ENCODE measurements around the gene MAMSTR.
"Not testable (repeated sequence)": the region's sequence is repeated elsewhere in the genome, so short reads cannot be mapped to it uniquely, and the experiment has no call there.

The MAMSTR gene

GRCh38 chr19:48680436-48681126, 38.9 kb downstream of the MAMSTR start:
- Histone ChIP-seq H3K79me2 (ENCODE audit: insufficient read depth, low read length) (no peaks in the 10 kb centered on the region), H3K4me1 (ENCODE audit: insufficient read depth, low read length, severe bottlenecking) (peaks cover under 1% of the 10 kb centered on the region), H4K20me1 (ENCODE audit: insufficient read depth, low read length) (no peaks in the 10 kb centered on the region), H3K36me3 (ENCODE audit: insufficient read depth, low read length) (no peaks in the 10 kb centered on the region), H3K27me3 (ENCODE audit: insufficient read depth, low read length) (no peaks in the 10 kb centered on the region; the same call in 1 of the 2 replicates), H3K4me2 (ENCODE audit: low read length) (no peak overlapping the region), H3K9me2 (ENCODE audit: low read depth, low read length) (no peaks in the 10 kb centered on the region), H3K27ac (ENCODE audit: low read depth, low read length, poor library complexity, severe bottlenecking) (no peak overlapping the region), H3F3A (ENCODE audit: insufficient read depth, low read length) (no peaks in the 10 kb centered on the region), H3K9me3 (ENCODE audit: low read length) (no peaks in the 10 kb centered on the region), H2AFZ (ENCODE audit: low read length) (no peak overlapping the region), H3K9ac (ENCODE audit: low read length) (no peak overlapping the region), H3K4me3 (ENCODE audit: low read depth, low read length, poor library complexity, severe bottlenecking) (no peak overlapping the region)
- TF ChIP-seq EZH2 (IDR thresholded peaks at IDR 0.05; ENCODE audit: borderline replicate concordance, low read length) = no peak
- no peak for TF ChIP-seq CTCF (IDR thresholded peaks at IDR 0.05; ENCODE audit: low read length)

DNA sequence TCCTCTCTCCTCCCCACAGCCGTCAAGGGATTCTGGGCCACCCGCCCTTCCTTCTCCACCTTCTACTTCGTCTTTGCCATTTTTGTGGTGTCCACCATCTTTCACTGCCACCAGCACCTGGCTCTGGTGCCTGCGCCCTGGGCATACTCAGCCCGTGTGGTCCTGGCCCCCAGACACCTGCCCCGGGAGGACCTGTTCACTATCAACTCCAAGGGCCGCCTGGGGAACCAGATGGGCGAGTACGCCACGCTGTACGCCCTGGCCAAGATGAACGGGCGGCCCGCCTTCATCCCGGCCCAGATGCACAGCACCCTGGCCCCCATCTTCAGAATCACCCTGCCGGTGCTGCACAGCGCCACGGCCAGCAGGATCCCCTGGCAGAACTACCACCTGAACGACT, 39.5 kb downstream of the MAMSTR start:
- not testable (repeated sequence) for H3K4me2 ChIP-seq (ENCODE audit: low read length); H3K4me3 ChIP-seq (ENCODE audit: low read depth, low read length, poor library complexity, severe bottlenecking); H3K27ac ChIP-seq (ENCODE audit: low read depth, low read length, poor library complexity, severe bottlenecking); H3K27me3 ChIP-seq (ENCODE audit: insufficient read depth, low read length); H3K9me2 ChIP-seq (ENCODE audit: low read depth, low read length); H2AFZ ChIP-seq (ENCODE audit: low read length); H3K36me3 ChIP-seq (ENCODE audit: insufficient read depth, low read length); H3K9ac ChIP-seq (ENCODE audit: low read length); H3F3A ChIP-seq (ENCODE audit: insufficient read depth, low read length); H3K4me1 ChIP-seq (ENCODE audit: insufficient read depth, low read length, severe bottlenecking); H4K20me1 ChIP-seq (ENCODE audit: insufficient read depth, low read length); H3K9me3 ChIP-seq (ENCODE audit: low read length); H3K79me2 ChIP-seq (ENCODE audit: insufficient read depth, low read length)

DNA sequence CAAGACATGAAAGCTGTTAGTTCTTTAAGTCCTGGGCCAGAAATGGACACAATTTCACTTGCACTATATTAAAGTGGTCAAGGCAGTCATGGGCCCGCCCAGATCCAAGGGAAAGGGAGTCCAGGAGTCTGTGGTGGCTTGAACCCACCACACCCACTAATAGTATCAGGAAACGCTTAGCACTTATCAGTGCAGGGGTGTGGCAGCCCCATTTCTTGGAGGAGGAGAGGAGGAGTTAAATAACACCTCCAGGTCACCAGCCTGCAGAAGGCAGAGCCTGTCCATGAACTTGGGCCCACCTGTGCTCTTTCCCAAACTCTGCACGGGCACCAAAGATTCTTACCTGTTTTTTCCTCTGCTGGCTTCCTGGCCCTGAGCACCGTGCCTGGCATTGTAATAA, 41.3 kb downstream of the MAMSTR start:
- H3K9me2 ChIP-seq (ENCODE audit: low read depth, low read length) = no peaks in the 10 kb centered on the region
- H3K79me2 ChIP-seq (ENCODE audit: insufficient read depth, low read length) = no peaks in the 10 kb centered on the region
- TF ChIP-seq CTCF (IDR thresholded peaks at IDR 0.05; ENCODE audit: low read length) (no peak), EZH2 (IDR thresholded peaks at IDR 0.05; ENCODE audit: borderline replicate concordance, low read length) (no peak)
- no peaks in the 10 kb centered on the region for H3K36me3 ChIP-seq (ENCODE audit: insufficient read depth, low read length)
- no peak overlapping the region for H3K9ac ChIP-seq (ENCODE audit: low read length)
- H3K4me3 ChIP-seq (ENCODE audit: low read depth, low read length, poor library complexity, severe bottlenecking) = no peak overlapping the region
- H4K20me1 ChIP-seq (ENCODE audit: insufficient read depth, low read length) = no peaks in the 10 kb centered on the region
- no peaks in the 10 kb centered on the region for H3K9me3 ChIP-seq (ENCODE audit: low read length)
- no peak overlapping the region for H3K4me2 ChIP-seq (ENCODE audit: low read length)
- no peak overlapping the region for H2AFZ ChIP-seq (ENCODE audit: low read length)
- H3K27me3 ChIP-seq (ENCODE audit: insufficient read depth, low read length) = 0 out of 2 replicates have a peak, but pooled peaks cover 5% of the 10 kb centered on the region
- no peaks in the 10 kb centered on the region for H3F3A ChIP-seq (ENCODE audit: insufficient read depth, low read length)
- H3K4me1 ChIP-seq (ENCODE audit: insufficient read depth, low read length, severe bottlenecking) = peaks cover 6% of the 10 kb centered on the region
- H3K27ac ChIP-seq (ENCODE audit: low read depth, low read length, poor library complexity, severe bottlenecking) = no peak overlapping the region

- Histone ChIP-seq H3K27me3 (ENCODE audit: insufficient read depth, low read length) (0 out of 2 replicates have a peak, but pooled peaks cover 5% of the 10 kb centered on the region), H4K20me1 (ENCODE audit: insufficient read depth, low read length) (no peaks in the 10 kb centered on the region), H3K27ac (ENCODE audit: low read depth, low read length, poor library complexity, severe bottlenecking) (no peak overlapping the region), H3K9me3 (ENCODE audit: low read length) (no peaks in the 10 kb centered on the region), H3K4me1 (ENCODE audit: insufficient read depth, low read length, severe bottlenecking) (peaks cover 6% of the 10 kb centered on the region), H3F3A (ENCODE audit: insufficient read depth, low read length) (no peaks in the 10 kb centered on the region), H3K36me3 (ENCODE audit: insufficient read depth, low read length) (no peaks in the 10 kb centered on the region), H2AFZ (ENCODE audit: low read length) (no peak overlapping the region), H3K9me2 (ENCODE audit: low read depth, low read length) (no peaks in the 10 kb centered on the region), H3K4me2 (ENCODE audit: low read length) (no peak overlapping the region), H3K79me2 (ENCODE audit: insufficient read depth, low read length) (no peaks in the 10 kb centered on the region), H3K9ac (ENCODE audit: low read length) (no peak overlapping the region), H3K4me3 (ENCODE audit: low read depth, low read length, poor library complexity, severe bottlenecking) (no peak overlapping the region)
- TF ChIP-seq EZH2 (IDR thresholded peaks at IDR 0.05; ENCODE audit: borderline replicate concordance, low read length) (no peak), CTCF (IDR thresholded peaks at IDR 0.05; ENCODE audit: low read length) (no peak)
Observed at GRCh38 chr19:48676887-48677286, 42.6 kb downstream of the MAMSTR start.
